Endothelial cell of umbilical vein (primary cell): ENCODE data around the gene TAF10.

ENCODE experiments used
- CTCF ChIP-seq, 2 donors: IDR thresholded peaks; 1 replicate in 1 of 2; 2 replicates in 1 of 2; pipeline ENCODE4 v1.5.1; 2011; ENCODE audit warnings: low read length in 2 of 2, mild to moderate bottlenecking in 2 of 2, moderate library complexity in 2 of 2, control low read depth in 1 of 2, inconsistent platforms in 1 of 2, low read depth in 1 of 2; ENCODE audit not compliant: insufficient read depth in 1 of 2; ENCODE audit errors: extremely low read depth in 1 of 2
- POLR2A ChIP-seq: IDR thresholded peaks from 2 replicates; pipeline ENCODE4 v1.6.1; 2012; ENCODE audit warnings: low read depth, mild to moderate bottlenecking, control low read depth, low read length

GRCh38 chr11:6654281-6655019 is 42.4 kb upstream of the TAF10 start:
- TF ChIP-seq CTCF (IDR thresholded peaks at IDR 0.05; ENCODE audit: extremely low read depth in 1 of 2, insufficient read depth in 1 of 2, low read depth in 1 of 2, low read length in 2 of 2) (no peak), POLR2A (no peak)
